Measurements from ENCODE around the gene ZG16.

- no peak for TF ChIP-seq CTCF (IDR thresholded peaks at IDR 0.05)
- TF ChIP-seq POLR2A (IDR thresholded peaks at IDR 0.05), result no peak
Measured at GRCh38 chr16:29775742-29776408, 2.2 kb upstream of the ZG16 start.
